Stimulated activated CD8-positive, alpha-beta memory T cell treated with anti-CD3 and anti-CD28 coated beads, Interleukin-7, amount 100 ng/mL, for 4 hours (primary cell): ENCODE measurements around the gene SERTM2.
"Not testable (repeated sequence)": the region's sequence is repeated elsewhere in the genome, so short reads cannot be mapped to it uniquely, and the experiment has no call there.

Experiments
- DNase-seq, 2 donors: peaks; one replicate each; pipeline ENCODE4 v3.0.0-alpha.2; 2020; ENCODE audit warnings: low read depth in 2 of 2

SERTM2 gene

DNA sequence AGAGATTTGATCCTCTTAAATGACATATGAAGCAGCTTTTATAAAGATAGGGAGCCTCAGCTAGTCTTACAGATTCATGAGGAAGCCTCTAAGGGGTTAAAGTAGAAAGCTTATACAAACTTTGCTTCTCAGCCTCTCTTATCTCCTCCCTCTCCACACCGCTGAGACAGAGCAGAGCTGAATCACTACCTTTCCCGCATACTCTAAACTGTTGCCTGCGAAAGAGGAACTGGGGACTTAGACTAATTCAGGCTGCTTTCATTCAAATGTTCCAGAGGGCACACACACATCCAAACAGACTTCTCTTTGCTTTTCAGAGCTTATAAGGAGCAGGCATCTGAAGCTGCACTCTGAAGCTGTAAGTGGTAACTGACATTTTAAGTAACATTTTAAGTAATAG, at the start of gene SERTM2:
Gene SERTM2, plus strand, starts transcription at position 169 of the 400 bp plus-strand sequence. CDS start 7,213 bp downstream, outside the sequence.
- DNase-seq = no peak

DNA sequence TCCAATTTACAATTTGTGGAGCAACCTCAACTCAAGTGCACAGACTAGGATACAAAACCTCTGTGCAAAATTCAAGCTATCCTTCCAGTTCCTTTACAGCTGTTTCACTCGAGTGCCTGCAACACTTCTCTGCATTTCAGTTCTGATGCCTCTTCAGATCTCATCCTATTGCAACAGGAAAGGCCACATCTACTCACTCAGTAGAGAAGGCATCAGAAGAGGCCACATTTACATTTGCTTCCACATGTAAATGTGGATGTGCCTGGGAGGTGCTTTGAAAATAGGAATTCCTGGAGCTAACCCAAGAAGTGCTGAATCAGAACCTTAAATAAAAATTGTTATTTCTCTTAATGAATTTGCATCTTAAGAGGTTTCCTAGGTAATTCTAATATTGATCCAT, 45.8 kb upstream of the SERTM2 start:
- DNase-seq = no peak

DNA sequence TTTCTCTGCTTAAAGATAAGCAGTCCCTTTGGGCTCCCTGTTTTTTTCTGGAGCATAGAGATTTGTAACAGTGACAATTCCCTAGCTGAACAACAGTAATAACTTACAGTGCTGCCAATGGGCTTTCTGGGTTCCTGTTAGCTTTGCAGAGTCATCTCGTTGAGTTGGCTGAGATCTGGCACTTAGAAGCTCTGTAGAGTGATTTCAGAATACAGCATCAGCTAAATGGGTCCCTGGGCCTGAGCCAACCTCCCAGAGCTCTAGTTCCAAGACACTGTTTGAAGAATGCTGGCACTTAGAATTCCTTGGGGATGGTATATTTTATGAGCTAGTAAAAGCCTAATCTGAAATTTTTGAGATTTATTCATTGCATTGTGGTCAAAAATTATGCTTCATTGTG, 43.5 kb upstream of the SERTM2 start:
- no peak for DNase-seq

DNA sequence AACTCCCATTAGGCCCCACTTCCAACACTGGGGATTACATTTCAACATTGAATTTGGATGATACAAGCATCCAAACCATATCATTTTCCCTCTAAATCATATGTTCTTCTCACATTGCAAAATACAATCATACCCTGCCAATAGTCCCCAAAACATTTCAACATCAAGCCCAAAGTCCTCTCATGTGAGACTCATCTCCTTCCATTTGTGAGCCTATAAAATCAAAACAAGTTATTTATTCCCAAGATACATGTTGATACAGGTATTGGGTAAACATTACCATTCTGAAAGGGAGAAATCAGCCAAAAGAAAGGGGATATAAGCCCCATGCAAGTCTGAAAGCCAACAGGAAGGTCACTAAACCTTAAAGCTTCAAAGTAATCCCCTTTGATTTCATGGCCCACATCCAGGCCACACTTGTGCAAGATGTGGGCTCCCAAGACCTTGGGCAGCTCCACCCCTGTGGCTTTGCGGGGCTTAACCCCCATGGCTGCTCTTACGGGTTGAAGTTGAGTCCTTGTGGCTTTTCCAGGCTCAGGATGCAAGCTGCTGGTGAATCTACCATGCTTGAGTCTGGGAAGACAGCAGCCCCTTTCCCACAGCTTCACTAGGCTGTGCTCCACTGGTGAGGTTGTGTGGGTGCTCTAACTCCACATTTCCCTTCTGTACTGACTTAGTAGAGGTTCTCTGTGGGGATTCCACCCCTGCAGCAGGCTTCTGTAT, 40.6 kb upstream of the SERTM2 start:
- no peak for DNase-seq

DNA sequence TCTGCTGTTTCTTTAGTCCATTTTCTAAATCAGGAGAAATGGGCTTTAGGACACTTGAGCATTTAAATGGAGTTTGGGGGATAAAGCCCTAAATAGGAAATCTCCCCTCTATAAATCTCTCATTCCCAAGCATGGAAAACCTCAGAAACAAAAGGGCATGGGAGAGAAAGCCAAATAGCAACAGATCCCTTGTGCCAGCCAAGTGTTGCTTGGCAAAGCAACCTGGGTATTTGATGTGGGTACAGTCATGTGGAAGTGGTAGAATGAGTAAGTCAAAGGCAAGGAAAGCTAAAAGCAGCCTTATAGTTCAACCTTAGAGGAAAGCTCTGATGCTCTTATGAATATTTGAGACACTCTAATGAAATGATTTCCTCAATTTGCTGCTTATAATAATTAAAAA, 29.5 kb upstream of the SERTM2 start:
- no peak for DNase-seq

DNA sequence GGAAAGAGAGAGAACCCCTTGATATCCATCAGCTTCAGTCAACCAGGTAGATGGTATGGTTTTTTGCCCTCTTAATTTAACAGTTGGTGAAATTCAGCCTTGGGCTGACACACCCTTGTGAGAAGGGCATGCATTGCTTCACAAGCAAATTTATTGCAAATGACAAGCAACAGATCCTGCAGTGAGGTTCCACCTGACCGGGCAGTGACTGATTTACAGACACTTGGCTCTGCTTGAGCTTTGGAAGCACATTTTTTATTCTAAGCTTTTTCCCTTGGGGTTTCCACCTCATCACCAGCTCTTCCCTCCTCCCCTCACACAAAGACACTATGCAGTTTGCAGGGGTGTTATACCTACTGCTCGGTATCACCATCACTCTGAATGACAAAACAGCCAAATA, 28.3 kb upstream of the SERTM2 start:
- no peak for DNase-seq

DNA sequence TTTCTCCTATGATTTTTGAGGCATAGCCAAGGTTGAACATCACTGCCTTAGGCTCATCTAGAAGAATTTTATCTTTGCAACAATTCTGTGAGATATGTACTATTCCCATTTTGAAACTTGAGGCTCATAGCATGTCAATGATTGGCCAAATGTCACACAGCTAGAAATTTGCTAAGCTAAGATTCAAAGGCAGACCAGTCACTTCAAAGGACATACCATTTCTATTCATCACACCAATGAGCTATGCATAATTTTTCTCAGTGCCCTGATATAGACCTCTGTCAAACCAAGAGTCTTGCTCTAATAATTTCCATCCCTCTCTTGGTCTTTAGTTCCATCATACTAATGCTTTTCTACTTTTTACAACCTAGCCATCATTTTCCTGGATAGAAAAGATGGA, 27.6 kb upstream of the SERTM2 start:
- DNase-seq = no peak

DNA sequence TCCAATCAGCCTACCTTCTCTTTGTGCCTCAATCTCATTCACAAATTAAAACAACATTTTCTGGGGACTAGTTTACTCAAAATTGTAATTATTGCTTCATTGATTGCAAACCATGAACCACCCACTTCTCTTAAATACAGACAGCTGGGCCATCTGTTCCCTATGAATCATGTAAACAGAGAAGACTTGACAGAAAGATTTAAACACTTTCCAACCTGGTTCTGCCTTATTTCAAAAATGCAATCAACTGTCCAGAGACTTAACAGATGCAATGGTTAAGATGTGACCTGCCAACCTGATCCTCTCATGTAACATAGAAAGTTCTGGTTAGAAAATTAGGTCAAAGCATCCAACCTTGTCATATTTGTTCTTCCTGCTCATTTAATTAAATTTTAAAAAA, 20.8 kb upstream of the SERTM2 start:
- DNase-seq = no peak

DNA sequence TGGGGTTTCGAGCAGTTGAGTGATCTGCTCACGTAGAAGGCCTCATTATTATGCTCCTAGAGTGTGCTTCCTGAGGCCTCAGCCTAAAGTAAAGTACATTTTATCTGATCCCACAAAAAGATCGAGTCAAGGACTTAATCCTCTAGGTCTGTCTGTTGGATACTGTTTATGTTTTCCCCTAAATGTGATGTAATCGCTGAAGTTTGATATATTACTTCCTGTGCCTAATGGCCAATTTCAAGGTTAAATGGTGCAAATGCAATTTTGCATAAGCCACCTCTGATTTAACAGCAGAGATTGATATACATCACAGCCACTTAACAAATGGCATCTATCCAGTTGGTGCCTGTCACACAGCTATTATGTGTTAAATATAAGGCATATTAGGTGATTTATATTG, 19.4 kb upstream of the SERTM2 start:
- no peak for DNase-seq

DNA sequence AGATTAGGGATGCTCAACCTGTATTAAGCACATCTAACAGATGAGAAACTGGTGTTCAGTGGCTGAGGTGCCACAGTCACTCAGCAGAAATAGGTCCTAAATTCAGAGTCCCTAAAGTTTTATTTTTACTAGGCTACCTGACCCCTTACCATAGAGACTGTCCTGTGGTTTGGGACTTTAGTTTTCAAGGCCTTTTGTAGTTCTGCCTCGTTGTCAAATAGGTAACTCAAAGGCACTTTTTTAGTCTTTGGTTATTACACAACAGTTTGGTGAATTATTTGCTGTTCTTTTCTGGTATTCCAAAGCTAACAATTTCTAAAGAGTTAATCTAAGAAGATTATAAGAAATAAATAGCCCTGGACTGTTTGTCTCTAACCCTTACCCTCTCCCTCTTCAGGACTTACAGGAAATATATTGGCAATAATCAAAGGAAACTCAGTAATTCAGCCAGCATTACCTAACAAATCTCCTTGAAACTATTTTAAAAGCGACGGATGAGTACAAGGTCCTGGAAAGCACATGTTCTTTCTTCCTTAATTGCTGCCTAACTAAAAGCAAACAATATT, 12.8 kb upstream of the SERTM2 start:
- DNase-seq = no peak

DNA sequence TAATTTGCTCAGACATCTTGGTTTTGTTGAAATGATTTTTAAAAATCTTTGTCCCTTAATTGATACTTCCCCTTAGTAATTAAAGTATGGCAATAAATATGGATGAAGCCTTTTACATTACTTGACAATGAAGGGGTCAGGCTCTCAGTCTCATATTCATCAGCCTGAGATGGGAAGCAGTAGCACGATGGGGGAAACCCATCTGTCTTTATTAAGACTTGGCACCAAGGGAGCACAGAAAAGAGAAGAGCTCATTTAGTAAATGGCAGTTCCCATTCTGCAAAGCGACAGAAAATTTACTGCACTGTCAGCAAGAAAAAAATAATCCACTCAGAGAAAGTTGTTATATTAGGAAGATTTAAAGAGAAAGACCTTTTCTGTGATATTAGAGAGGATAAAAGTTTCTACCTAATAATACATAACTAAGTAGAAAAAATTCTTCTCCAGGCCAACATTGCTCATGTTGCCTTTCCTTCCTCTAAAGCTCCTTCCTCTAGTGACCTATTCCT, 7.9 kb upstream of the SERTM2 start:
- no peak for DNase-seq

DNA sequence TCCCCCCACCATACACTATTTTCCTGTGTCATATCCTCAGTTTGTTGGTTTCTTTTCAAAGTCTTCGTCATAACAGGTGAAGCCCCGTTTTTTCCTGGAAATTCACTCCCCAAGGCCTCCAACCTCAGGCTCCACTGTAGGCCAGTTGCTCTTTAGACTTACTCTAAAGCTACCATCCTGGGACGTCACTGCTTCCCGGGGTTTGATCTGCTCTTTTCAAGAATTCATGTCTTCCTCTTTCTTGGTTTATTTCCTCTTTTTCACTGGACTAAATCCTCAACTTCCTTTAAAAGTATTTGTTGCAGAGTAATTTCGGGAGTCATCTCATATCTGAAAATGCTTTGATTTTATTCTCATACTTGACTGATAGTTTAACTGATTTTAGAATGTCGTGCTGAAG, 6.5 kb upstream of the SERTM2 start:
- no peak for DNase-seq

DNA sequence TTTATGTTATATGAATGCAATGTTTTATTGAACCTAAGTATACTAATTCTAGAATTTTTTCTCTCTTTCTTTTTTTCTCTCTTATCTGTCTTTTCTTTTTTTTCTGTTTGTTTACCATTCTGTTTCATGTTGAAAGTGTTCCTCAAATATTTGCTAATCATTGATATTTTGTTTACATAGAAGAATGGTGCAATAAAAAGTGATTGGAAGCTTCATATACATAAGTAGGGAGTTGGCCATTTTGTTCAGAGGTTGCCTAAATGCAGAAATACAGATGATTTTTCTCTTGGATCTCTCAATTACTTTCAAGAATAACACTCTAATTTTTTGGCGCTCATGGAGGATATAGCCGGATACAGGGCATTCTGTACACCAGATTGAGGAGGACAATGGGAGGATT, 5.7 kb upstream of the SERTM2 start:
- no peak for DNase-seq

DNA sequence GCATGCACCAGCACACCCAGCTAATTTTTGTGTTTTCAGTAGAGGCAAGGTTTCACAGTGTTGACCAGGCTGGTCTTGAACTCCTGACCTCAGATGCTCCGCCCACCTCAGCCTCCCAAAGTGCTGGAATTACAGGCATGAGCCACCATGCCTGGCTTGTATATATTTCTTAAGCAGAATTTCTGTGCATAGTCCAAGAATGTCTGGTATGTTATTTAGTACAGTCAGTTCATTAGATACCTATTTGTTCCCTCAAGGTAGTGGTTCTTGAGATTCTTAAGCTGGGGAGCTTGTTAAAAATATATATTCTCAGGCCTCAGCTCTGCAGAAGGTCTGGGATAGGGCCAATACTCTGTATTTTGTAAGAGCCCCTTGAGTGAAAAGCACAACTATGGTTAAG, 4.6 kb upstream of the SERTM2 start:
- no peak for DNase-seq

DNA sequence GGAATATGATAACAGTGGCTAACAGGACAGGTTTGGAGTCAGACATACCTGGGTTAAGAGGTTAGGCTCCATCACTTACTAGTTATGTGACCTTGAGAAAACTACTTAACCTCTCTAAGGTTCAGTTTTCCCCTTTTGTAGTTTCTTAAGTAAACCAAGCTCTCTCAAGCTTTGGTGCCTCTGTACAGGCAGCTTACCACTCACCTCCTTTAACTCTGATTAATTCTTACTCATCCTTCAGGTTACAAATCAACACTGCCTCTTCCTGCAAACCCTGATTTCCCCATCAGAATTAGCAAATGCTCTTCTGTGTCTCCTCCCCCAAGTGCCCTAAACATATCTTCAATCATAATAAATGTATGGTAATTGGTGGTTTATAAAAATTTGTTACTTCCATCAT, 3.5 kb upstream of the SERTM2 start:
- DNase-seq = no peak

DNA sequence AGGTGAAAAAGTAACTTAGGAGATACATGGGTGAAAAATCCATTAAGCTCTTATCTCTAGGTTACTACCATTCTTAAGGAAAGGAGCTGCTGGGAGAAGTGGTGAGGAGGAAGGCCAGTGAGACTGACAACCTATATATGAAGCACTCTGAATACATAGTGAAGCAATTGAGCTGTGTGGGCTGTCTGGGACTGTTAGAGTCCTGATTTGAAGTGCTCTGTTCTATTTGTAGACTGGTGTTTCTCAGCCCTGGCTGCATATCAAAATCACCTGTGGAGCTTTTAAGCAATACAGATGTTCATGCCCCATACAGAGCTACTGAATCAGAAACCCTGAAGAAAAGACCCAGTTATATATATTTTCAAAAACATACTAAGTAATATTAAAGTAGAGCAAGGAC, 3.9 kb downstream of the SERTM2 start:
- no peak for DNase-seq

DNA sequence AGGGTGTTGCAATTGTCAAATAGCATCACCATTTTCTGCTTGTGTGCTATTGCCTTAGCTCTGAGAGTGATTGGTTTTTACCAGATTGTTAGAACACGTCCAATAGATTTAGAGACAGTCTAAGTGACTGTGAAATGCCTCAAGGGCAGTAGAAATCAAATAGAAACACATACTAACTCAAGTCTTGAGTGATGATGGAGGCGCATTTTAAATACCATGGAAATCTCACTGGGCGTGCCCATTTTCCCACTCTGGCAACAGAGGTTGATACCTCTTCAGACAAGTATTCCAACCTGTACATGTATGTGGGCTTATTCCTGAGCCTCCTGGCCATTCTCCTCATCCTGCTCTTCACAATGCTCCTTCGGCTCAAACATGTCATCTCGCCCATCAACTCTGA, 7.2 kb downstream of the SERTM2 start:
- DNase-seq = no peak

DNA sequence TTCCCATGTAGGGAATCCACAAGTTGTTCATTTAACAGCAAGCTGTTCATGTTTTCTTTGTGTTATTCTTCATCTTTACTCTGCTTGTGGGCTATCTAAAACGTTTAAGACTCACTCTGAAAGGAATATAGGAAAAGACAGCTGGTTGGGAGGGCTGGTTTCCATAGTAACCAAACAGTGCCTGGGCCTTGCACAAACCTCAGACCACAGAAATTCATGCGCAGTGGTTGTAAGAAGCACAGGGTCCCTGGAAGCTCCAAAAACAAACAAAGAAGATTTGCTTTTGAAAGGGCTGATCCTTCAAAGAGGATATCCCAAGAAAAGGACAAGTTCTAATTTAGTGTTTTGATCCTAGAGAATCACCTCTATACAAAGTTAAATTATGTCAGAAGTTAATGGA, 7.8 kb downstream of the SERTM2 start:
- no peak for DNase-seq

DNA sequence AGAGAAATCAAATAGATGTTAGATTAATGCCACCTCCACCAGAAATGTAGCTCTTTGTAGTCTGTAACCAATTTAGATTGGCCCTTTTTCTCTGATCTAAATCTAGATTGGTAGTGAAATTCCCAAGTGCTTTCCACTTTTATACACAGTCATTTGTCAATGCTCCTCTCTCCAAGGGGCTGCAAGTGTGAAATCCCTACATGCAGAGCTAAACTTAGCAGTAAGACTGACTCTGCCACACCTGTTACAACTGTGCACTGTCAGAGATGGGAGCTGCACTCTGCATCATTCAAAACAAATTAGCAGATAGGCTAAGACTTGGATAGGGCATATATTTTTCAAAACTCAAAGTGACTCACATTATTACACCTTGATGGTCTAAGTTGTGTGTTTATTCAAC, 9.1 kb downstream of the SERTM2 start:
- no peak for DNase-seq

DNA sequence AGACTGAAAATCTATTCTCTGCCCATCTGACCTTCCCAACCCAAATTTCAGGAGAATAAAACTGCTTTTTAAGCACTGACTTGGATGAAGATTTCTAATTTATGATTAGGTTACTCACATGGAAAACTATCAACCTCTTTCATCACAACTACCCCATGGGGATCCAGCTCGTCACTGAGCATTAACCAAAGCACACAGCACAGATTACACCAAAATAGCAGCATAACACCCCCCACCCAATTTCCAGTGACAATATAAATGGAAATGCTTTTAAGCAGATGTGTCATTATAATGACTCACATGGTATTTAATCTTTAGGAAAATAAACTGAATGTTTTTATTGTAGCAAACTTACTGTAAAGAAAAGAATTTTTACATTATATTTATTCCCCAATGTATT, 9.7 kb downstream of the SERTM2 start:
- DNase-seq = no peak

DNA sequence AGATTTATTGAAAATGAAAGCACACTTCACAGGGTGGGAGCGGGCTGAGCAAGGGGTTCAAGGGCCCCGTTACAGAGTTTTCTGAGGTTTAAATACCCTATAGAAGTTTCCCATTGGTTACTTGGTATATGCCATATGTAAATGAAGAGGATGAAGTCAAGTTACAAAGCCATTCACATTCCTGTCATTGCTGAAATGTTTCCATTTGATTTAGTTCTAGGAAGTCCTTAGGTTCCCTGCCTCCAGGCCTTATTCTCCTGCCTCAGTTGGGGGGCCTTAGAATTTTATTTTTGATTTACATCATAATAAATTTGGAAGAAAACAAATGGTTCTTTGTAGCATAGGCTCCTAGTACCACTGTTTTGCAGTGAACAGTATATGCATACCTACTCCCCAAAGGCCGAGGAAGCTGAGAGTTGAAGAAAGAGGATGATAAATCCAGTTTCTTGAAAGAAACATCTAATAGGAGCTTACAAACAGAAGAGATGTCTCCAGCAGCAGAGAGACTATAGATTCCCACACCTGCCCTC, 31.8 kb downstream of the SERTM2 start:
- DNase-seq = no peak

DNA sequence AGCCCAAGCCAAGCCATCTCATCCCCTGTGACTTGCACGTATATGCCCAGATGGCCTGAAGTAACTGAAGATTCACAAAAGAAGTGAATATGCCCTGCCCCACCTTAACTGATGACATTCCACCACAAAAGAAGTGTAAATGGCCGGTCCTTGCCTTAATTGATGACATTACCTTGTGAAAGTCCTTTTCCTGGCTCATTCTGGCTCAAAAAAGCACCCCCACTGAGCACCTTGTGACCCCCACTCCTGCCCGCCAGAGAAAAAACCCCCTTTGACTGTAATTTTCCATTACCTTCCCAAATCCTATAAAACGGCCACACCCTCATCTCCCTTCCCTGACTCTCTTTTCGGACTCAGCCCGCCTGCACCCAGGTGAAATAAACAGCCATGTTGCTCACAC, 37.8 kb downstream of the SERTM2 start:
- DNase-seq = not testable (repeated sequence)

DNA sequence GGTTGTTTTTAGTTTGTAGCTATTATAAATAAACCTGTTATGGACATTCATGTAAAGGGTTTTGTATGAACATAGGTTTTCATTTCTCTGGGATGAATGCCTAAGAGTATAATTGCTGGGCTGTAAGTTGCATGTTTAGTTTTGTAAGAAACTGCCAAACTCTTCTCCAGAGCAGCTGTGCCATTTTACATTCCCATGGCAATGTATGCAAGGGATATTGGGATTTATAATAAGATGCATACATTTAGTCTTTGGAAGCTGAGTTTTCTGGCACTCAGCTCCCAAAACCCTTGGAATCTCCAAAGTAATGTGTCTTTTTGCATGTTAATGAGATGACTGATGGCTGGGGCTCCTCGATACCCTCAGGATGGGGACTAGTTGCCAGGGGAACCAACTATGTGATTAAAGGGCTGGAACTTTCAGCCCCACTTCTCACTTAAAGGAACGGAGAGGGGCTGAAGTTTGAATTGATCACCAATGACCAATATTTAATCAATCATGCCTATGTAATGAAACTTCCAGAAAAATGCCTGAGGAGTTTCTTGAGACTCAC, 44.0 kb downstream of the SERTM2 start:
- DNase-seq = no peak
